GM19452 (cell line): ENCODE data around the gene NAXD.
"Not testable (repeated sequence)": the region's sequence is repeated elsewhere in the genome, so short reads cannot be mapped to it uniquely, and the experiment has no call there.

ENCODE experiments used
- ATAC-seq: cut with Tn5 transposase; IDR thresholded peaks from one replicate; pipeline ENCODE4 v1.9.1; 2021; ENCODE audit not compliant: unreplicated experiment

The NAXD gene

DNA sequence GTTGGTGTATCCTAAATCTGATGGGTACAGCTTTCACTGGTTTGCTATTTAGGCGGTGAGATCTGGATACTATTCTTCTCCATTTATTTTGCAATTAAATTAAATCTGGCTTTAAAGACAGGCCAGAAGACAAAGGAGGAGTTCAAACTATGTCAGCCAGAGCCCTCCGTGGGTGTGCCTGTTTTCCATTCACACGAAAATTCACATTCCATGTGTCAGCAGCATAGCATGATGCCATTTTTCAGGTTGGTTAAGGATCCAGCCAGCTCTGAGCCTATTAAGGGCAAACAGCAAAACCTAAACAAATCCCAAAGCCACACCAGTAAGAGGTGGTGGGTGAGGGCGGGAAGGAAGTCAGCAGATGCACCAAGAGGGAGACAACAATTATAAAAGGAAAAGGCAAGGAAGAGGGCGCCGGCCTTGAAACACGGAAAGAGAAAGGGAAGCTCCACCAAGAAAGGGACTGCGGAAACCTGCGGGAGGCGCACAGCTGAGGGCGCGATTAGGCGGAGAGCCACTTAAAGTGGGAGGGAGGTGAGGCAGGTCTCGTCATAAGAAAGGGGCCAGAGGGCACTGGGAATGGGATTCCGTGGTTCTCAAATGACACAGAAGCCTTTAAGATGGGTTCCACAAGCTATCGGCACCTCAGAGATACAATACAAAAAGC lies 47.6 kb downstream of the NAXD start:
- no peak for ATAC-seq

GRCh38 chr13:110663491-110663890 lies 48.1 kb downstream of the NAXD start:
- no peak for ATAC-seq

- ATAC-seq, result no peak
Measured at GRCh38 chr13:110664041-110664440, 48.7 kb downstream of the NAXD start.

- ATAC-seq, result no peak
Measured at GRCh38 chr13:110664673-110665072, 49.3 kb downstream of the NAXD start.

DNA sequence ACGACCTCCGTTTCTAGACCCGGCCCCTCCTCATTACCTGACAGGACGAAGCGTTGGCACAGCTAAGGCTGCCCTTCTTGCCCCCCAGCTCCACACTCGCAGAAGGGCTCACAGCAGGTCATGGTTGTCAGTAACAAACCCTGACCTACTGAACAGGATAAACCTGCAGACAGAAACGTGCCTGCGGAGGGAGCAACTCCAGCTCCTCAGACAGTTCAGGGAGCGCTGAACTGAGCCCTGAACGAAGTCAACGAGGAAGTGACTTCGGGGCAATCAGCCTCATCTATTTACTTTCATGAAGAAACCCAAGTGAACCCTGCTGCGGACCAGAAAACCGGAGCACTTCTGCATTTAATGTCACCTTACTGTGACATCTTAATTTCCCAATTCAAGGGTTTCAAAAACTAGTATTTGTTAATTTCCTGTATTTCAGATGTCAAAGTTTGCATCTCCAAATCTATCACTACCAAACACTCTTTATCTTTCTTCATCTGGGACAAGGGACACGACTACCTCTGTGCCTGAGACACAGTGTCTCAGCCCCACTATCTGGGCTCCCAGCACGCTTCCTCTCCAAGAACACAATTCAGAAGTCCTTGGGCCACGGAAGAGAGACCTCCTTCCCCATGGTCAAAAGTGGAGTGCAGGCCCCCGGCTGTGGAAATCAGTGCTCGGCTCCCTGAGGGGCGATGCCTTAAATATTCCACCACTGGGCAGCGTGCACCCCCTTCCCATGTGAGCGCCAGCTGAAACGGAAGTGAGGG lies 50.3 kb downstream of the NAXD start:
- ATAC-seq, result no peak

DNA sequence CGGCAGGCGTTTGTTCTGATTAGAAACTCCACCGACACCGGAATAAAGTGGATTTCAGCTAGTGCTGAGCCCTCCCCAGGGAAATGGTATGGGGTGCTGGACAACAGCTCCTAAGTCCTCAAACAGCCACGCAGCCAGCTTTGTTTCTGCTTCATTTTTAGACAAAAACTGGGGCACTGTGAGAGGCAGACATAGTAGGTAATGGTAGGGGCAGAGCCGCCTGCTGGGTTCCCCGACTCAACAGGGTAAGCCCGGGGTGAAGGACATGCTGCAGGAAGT lies 50.8 kb downstream of the NAXD start:
- ATAC-seq, result no peak

GRCh38 chr13:110669036-110669435 lies 53.7 kb downstream of the NAXD start:
- no peak for ATAC-seq

DNA sequence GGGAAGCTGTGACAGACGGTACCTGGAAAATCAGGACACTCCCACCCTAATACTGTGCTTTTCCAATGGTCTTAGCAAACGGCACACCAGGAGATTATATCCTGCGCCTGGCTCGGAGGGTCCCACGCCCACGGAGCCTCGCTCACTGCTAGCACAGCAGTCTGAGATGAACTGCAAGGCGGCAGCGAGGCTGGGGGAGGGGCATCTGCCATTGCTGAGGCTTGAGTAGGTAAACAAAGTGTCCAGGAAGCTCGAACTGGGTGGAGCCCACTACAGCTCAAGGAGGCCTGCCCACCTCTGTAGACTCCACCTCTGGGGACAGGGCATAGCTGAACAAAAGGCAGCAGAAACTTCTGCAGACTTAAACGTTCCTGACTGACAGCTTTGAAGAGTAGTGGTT lies 54.5 kb downstream of the NAXD start:
- not testable (repeated sequence) for ATAC-seq

GRCh38 chr13:110676595-110677587 lies 61.5 kb downstream of the NAXD start:
- peak; percentile 79 for ATAC-seq

- no peak for ATAC-seq
Measured at GRCh38 chr13:110677731-110678545, 62.6 kb downstream of the NAXD start.

- no peak for ATAC-seq
Measured at GRCh38 chr13:110680852-110681251, 65.5 kb downstream of the NAXD start.

- ATAC-seq, result no peak
Measured at GRCh38 chr13:110681868-110682550, 66.7 kb downstream of the NAXD start.

- no peak for ATAC-seq
Measured at GRCh38 chr13:110682746-110683145, 67.4 kb downstream of the NAXD start.

DNA sequence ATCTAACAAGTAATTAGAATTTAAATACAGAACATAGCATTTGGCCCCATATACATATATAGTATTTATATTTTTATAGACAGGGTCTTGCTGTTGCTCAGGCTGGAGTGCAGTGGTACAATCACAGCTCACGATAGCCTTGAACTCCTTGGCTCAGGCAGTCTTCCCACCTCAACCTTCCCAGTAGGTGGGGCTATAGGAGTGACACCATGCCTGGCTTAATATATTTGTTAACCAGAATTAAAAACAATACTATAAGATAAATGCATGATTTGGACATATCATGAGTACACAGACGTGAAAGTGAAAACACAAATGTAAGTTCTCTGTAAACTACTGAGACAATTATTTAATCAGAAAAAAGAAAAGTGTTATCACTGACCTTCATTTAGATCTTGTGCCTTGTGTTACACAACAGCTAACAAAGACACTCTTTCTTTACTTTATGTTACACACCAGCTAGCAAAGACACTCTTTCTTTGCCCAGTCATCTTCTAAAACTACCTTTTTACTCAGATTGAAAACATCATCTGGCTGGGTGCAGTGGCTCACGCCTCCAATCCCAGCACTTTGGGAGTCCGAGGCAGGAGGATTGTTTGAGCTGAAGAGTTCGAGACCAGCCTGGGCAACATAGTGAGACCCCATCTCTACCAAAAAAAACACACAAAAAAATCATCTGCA lies 68.0 kb downstream of the NAXD start:
- no peak for ATAC-seq

GRCh38 chr13:110683921-110684320 lies 68.6 kb downstream of the NAXD start:
- no peak for ATAC-seq

- no peak for ATAC-seq
Measured at GRCh38 chr13:110684388-110685056, 69.2 kb downstream of the NAXD start.

- ATAC-seq, result no peak
Measured at GRCh38 chr13:110685305-110686020, 70.1 kb downstream of the NAXD start.

DNA sequence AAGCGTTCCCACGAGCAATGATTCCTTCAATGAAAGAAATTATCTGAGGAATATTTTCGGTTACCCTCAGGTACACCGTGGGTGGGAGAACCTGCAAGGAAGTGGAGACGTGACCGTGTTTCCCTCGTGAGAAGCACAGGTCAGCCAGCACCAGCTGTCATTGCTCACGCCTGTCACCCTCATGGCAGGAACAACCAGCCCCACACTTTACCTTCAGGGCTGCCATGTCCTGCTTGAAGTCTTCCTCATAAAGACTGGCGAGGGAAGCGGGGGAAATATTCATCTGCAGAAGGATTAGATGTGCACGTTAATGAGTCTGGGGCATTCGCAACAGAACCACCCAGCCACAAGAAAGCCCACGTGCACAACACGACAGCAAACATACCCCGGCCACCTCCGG lies 72.4 kb downstream of the NAXD start:
- ATAC-seq, result no peak
